Stomach smooth muscle (tissue), 2 donors: ENCODE data around the gene MRLN.
"Not testable (repeated sequence)": the region's sequence is repeated elsewhere in the genome, so short reads cannot be mapped to it uniquely, and the experiment has no call there.

Experiments used
- H3K27ac ChIP-seq: one replicate; pipeline ENCODE4 v1.7.0; 2013; ENCODE audit warnings: mild to moderate bottlenecking, low read length, inconsistent platforms
- H3K27me3 ChIP-seq, 2 donors: one replicate each; pipeline ENCODE4 v1.7.0; 2013; ENCODE audit warnings: low read length in 2 of 2; ENCODE audit not compliant: insufficient read depth in 2 of 2, control insufficient read depth in 1 of 2
- H3K36me3 ChIP-seq, 2 donors: one replicate each; pipeline ENCODE4 v1.7.0; 2013; ENCODE audit warnings: low read length in 2 of 2; ENCODE audit not compliant: control insufficient read depth in 2 of 2, insufficient read depth in 2 of 2
- H3K4me1 ChIP-seq: one replicate; pipeline ENCODE4 v1.7.0; 2013; ENCODE audit warnings: low read length; ENCODE audit not compliant: control insufficient read depth, insufficient read depth
- H3K4me3 ChIP-seq, 2 donors: one replicate each; pipeline ENCODE4 v1.7.0; 2013; ENCODE audit warnings: low read length in 2 of 2
- H3K9ac ChIP-seq, 2 donors: one replicate each; pipeline ENCODE4 v1.7.0; 2013; ENCODE audit warnings: low read length in 2 of 2, mild to moderate bottlenecking in 1 of 2
- H3K9me3 ChIP-seq, 2 donors: one replicate each; pipeline ENCODE4 v1.7.0; 2013; ENCODE audit warnings: low read length in 2 of 2; ENCODE audit not compliant: control insufficient read depth in 2 of 2
- donor health status: healthy.
- donor health status: Pancreatic carcinoma.

Gene MRLN

GRCh38 chr10:59729167-59729566 lies 24.1 kb downstream of the MRLN start:
- not testable (repeated sequence) for H3K9me3 ChIP-seq, H3K9ac ChIP-seq

GRCh38 chr10:59724098-59724938 lies 28.9 kb downstream of the MRLN start:
- Histone ChIP-seq H3K27me3 (no peaks in the 10 kb centered on the region), H3K36me3 (no peaks in the 10 kb centered on the region), H3K27ac (no peak overlapping the region), H3K4me1 (no peaks in the 10 kb centered on the region), H3K4me3 (no peak overlapping the region), H3K9me3 (no peaks in the 10 kb centered on the region), H3K9ac (no peak overlapping the region)

More at GRCh38 chr10:59729167-59729566, 24.1 kb downstream of the MRLN start:
- H3K27ac ChIP-seq, H3K36me3 ChIP-seq, H3K27me3 ChIP-seq, H3K4me1 ChIP-seq, H3K4me3 ChIP-seq: not testable (repeated sequence)

- H3K27me3 ChIP-seq, result no peaks in the 10 kb centered on the region
- no peak overlapping the region for H3K4me3 ChIP-seq
- no peaks in the 10 kb centered on the region for H3K9me3 ChIP-seq
- H3K27ac ChIP-seq, result no peak overlapping the region
- H3K36me3 ChIP-seq, result no peaks in the 10 kb centered on the region
- H3K9ac ChIP-seq, result no peak overlapping the region
- H3K4me1 ChIP-seq, result no peaks in the 10 kb centered on the region
Measured at GRCh38 chr10:59720377-59720776, 32.9 kb downstream of the MRLN start.

- Histone ChIP-seq H3K27me3 (no peaks in the 10 kb centered on the region), H3K9me3 (no peaks in the 10 kb centered on the region), H3K4me3 (no peak overlapping the region), H3K9ac (no peak overlapping the region), H3K4me1 (no peaks in the 10 kb centered on the region), H3K27ac (no peak overlapping the region), H3K36me3 (no peaks in the 10 kb centered on the region)
Measured at GRCh38 chr10:59719374-59719773, 33.9 kb downstream of the MRLN start.

GRCh38 chr10:59718257-59718656 lies 35.0 kb downstream of the MRLN start:
- H3K36me3 ChIP-seq, result no peaks in the 10 kb centered on the region
- H3K9me3 ChIP-seq, result no peaks in the 10 kb centered on the region
- H3K27ac ChIP-seq, result no peak overlapping the region
- no peaks in the 10 kb centered on the region for H3K4me1 ChIP-seq
- H3K4me3 ChIP-seq, result no peak overlapping the region
- H3K9ac ChIP-seq, result no peak overlapping the region
- H3K27me3 ChIP-seq, result no peaks in the 10 kb centered on the region

GRCh38 chr10:59713196-59713821 lies 39.9 kb downstream of the MRLN start:
- Histone ChIP-seq H3K9me3 (no peaks in the 10 kb centered on the region), H3K9ac (no peak overlapping the region), H3K36me3 (no peaks in the 10 kb centered on the region), H3K4me1 (peaks cover 9% of the 10 kb centered on the region), H3K27ac (no peak overlapping the region), H3K4me3 (no peak overlapping the region), H3K27me3 (peaks cover 0 to 2% of the 10 kb centered on the region in 2 donors)

GRCh38 chr10:59711871-59712494 lies 41.3 kb downstream of the MRLN start:
- no peaks in the 10 kb centered on the region for H3K36me3 ChIP-seq
- H3K27ac ChIP-seq, result no peak overlapping the region
- H3K9me3 ChIP-seq, result no peaks in the 10 kb centered on the region
- H3K4me3 ChIP-seq, result no peak overlapping the region
- peaks cover 9% of the 10 kb centered on the region for H3K4me1 ChIP-seq
- H3K9ac ChIP-seq, result no peak overlapping the region
- peaks cover 2 to 5% of the 10 kb centered on the region in 2 donors for H3K27me3 ChIP-seq

GRCh38 chr10:59709395-59710125 lies 43.7 kb downstream of the MRLN start, which contains the start of gene SLC16A9:
Gene SLC16A9, minus strand, starts transcription at chr10:59709850. Its CDS starts 25,559 bp downstream, at chr10:59684291.
- Histone ChIP-seq H3K9ac (peak within 1 kb of the TSS; percentile 47 to 56), H3K36me3 (no peaks in the 10 kb centered on the region), H3K4me1 (peaks cover 9% of the 10 kb centered on the region), H3K4me3 (peak within 1 kb of the TSS; percentile 63 to 76), H3K9me3 (no peaks in the 10 kb centered on the region), H3K27me3 (peaks cover 2 to 5% of the 10 kb centered on the region in 2 donors), H3K27ac (no peak within 1 kb of the TSS)

GRCh38 chr10:59708816-59709394 lies 44.4 kb downstream of the MRLN start:
- Histone ChIP-seq H3K36me3 (no peaks in the 10 kb centered on the region), H3K4me1 (peaks cover 9% of the 10 kb centered on the region), H3K4me3 (peak overlapping the region; percentile 63 to 76), H3K27me3 (peaks cover 2 to 5% of the 10 kb centered on the region in 2 donors), H3K27ac (no peak overlapping the region), H3K9ac (peak overlapping the region; percentile 38 to 47), H3K9me3 (no peaks in the 10 kb centered on the region)
